Common myeloid progenitor, CD34-positive (primary cell): ENCODE measurements around the gene ABTB2.

Experiments
- CTCF ChIA-PET: fragments of 350-600 bp; sonication (Branson Sonifier 250); formaldehyde crosslinking; loops from one replicate; lab custom pipeline; 2021; ENCODE audit warnings: antibody characterized with exemption; lab: Charles Lee
- POLR2A ChIA-PET: fragments of 350-600 bp; sonication (Branson Sonifier 250); formaldehyde crosslinking; loops from one replicate; lab custom pipeline; 2021; ENCODE audit warnings: antibody characterized with exemption; lab: Charles Lee
- DNase-seq, 3 donors: peaks; one replicate each; pipeline versions ENCODE4 v3.0.0 to v3.0.0-alpha.2; 2013
- H3K27ac ChIP-seq, 2 experiments: 1 replicate in 1 of 2; 2 replicates in 1 of 2; pipeline ENCODE4 v1.7.0; 2013; ENCODE audit warnings: inconsistent platforms in 2 of 2, low read length in 2 of 2, mild to moderate bottlenecking in 2 of 2, low read depth in 1 of 2, moderate library complexity in 1 of 2; ENCODE audit not compliant: severe bottlenecking in 2 of 2, insufficient read depth in 1 of 2, poor library complexity in 1 of 2
- H3K27me3 ChIP-seq, 5 experiments: replicated peaks in 2 of 5; 1 replicate in 3 of 5; 2 replicates in 2 of 5; pipeline versions ENCODE4 v1.6.1 to v1.7.0; 2013; ENCODE audit warnings: low read length in 4 of 5, mild to moderate bottlenecking in 2 of 5, moderate library complexity in 2 of 5, inconsistent platforms in 1 of 5; ENCODE audit not compliant: insufficient read depth in 5 of 5, control insufficient read depth in 4 of 5
- H3K36me3 ChIP-seq, 4 experiments: 1 replicate in 2 of 4; 2 replicates in 2 of 4; pipeline versions ENCODE4 v1.6.1 to v1.7.0; 2013; ENCODE audit warnings: low read length in 3 of 4, control low read depth in 1 of 4, mild to moderate bottlenecking in 1 of 4; ENCODE audit not compliant: control insufficient read depth in 4 of 4, insufficient read depth in 4 of 4
- H3K4me1 ChIP-seq, 4 experiments: 1 replicate in 3 of 4; 2 replicates in 1 of 4; pipeline versions ENCODE4 v1.6.1 to v1.7.1; 2013; ENCODE audit warnings: low read length in 3 of 4, mild to moderate bottlenecking in 3 of 4, control low read depth in 1 of 4, inconsistent platforms in 1 of 4, moderate library complexity in 1 of 4; ENCODE audit not compliant: control insufficient read depth in 4 of 4, insufficient read depth in 4 of 4; ENCODE audit errors: control extremely low read depth in 1 of 4
- H3K4me3 ChIP-seq, 7 experiments: 1 replicate in 4 of 7; 2 replicates in 3 of 7; pipeline versions ENCODE4 v1.5.1 to v1.7.0; 2013; ENCODE audit warnings: mild to moderate bottlenecking in 7 of 7, low read length in 6 of 7, moderate library complexity in 6 of 7, inconsistent platforms in 2 of 7, low read depth in 2 of 7, control low read depth in 1 of 7; ENCODE audit not compliant: insufficient read depth in 4 of 7, control insufficient read depth in 1 of 7; ENCODE audit errors: extremely low read depth in 1 of 7
- H3K9me3 ChIP-seq, 5 experiments: 1 replicate in 4 of 5; 2 replicates in 1 of 5; pipeline versions ENCODE4 v1.6.1 to v1.7.1; 2013; ENCODE audit warnings: low read length in 4 of 5, mild to moderate bottlenecking in 2 of 5, inconsistent platforms in 1 of 5, low read depth in 1 of 5, moderate library complexity in 1 of 5; ENCODE audit not compliant: control insufficient read depth in 4 of 5, insufficient read depth in 2 of 5; ENCODE audit errors: control extremely low read depth in 1 of 5
- WGBS: methylation state at CpG from one replicate; pipeline ENCODE4 v1.1.5; 2013; ENCODE audit not compliant: insufficient coverage; 5-methylcytosine and 5-hydroxymethylcytosine counted together

The ABTB2 gene

GRCh38 chr11:34236572-34236971 lies 121.2 kb downstream of the ABTB2 start:
- Histone ChIP-seq H3K27ac (no peak overlapping the region), H3K9me3 (no peaks in the 10 kb centered on the region), H3K4me1 (peaks cover 0 to 10% (median 5%) of the 10 kb centered on the region in 4 experiments), H3K27me3 (no peaks in the 10 kb centered on the region), H3K4me3 (no peak overlapping the region), H3K36me3 (no peaks in the 10 kb centered on the region)
- WGBS, result 96% methylated on average over 7 of the region's 9 CpGs
- DNase-seq, result peak in 1 of 3 donors; percentile 30
- CTCF ChIA-PET, result interaction anchor here (1.8 kb wide), 1 partner anchor 13 kb away, joined by 6 read pairs; no protein-coding TSS in a partner anchor
- POLR2A ChIA-PET, result no interaction called here

- Histone ChIP-seq H3K4me3 (no peak overlapping the region), H3K9me3 (no peaks in the 10 kb centered on the region), H3K27me3 (no peaks in the 10 kb centered on the region), H3K4me1 (peaks cover 0 to 10% (median 5%) of the 10 kb centered on the region in 4 experiments), H3K27ac (no peak overlapping the region), H3K36me3 (no peaks in the 10 kb centered on the region)
- 97% methylated on average over 4 of the region's 7 CpGs for WGBS
- ChIA-PET CTCF (interaction anchor here (1.2 kb wide), 1 partner anchor 9 kb away, joined by 4 read pairs; no protein-coding TSS in a partner anchor), POLR2A (no interaction called here)
- no peak for DNase-seq
These were observed 122.2 kb downstream of the ABTB2 start for GRCh38 chr11:34235591-34236071.

GRCh38 chr11:34235189-34235588 lies 122.6 kb downstream of the ABTB2 start:
- Histone ChIP-seq H3K4me1 (peaks cover 0 to 10% (median 5%) of the 10 kb centered on the region in 4 experiments), H3K36me3 (no peaks in the 10 kb centered on the region), H3K9me3 (no peaks in the 10 kb centered on the region), H3K4me3 (no peak overlapping the region), H3K27me3 (no peaks in the 10 kb centered on the region), H3K27ac (no peak overlapping the region)
- ChIA-PET CTCF (interaction anchor here (1.2 kb wide), 1 partner anchor 9 kb away, joined by 4 read pairs; no protein-coding TSS in a partner anchor), POLR2A (no interaction called here)
- DNase-seq, result no peak
- WGBS, result 100% methylated on average over 1 of the region's 4 CpGs

GRCh38 chr11:34234086-34234740 lies 123.6 kb downstream of the ABTB2 start:
- Histone ChIP-seq H3K4me3 (no peak overlapping the region), H3K36me3 (no peaks in the 10 kb centered on the region), H3K4me1 (peaks cover 0 to 10% (median 5%) of the 10 kb centered on the region in 4 experiments), H3K27ac (no peak overlapping the region), H3K9me3 (no peaks in the 10 kb centered on the region), H3K27me3 (no peaks in the 10 kb centered on the region)
- POLR2A ChIA-PET, result interaction anchor here (0.6 to 0.7 kb wide), 2 partner anchors 9 to 43 kb away, joined by 3 to 6 read pairs; no protein-coding TSS in a partner anchor
- peak; percentile 76 to 96 (median 95) for DNase-seq
- CTCF ChIA-PET, result interaction anchor here (1.3 kb wide), 1 partner anchor 10 kb away, joined by 3 read pairs; no protein-coding TSS in a partner anchor
- 77% methylated on average over 7 of the region's 9 CpGs for WGBS

- no peak overlapping the region for H3K4me3 ChIP-seq
- no peaks in the 10 kb centered on the region for H3K27me3 ChIP-seq
- no peak overlapping the region for H3K27ac ChIP-seq
- peaks cover 0 to 10% (median 5%) of the 10 kb centered on the region in 4 experiments for H3K4me1 ChIP-seq
- ChIA-PET POLR2A (no interaction called here), CTCF (no interaction called here)
- H3K9me3 ChIP-seq, result no peaks in the 10 kb centered on the region
- 94% methylated on average over 2 of the region's 2 CpGs for WGBS
- no peaks in the 10 kb centered on the region for H3K36me3 ChIP-seq
- no peak for DNase-seq
These were observed 124.6 kb downstream of the ABTB2 start for GRCh38 chr11:34233215-34233614.

GRCh38 chr11:34232807-34233206 lies 125.0 kb downstream of the ABTB2 start:
- Histone ChIP-seq H3K27ac (no peak overlapping the region), H3K36me3 (no peaks in the 10 kb centered on the region), H3K9me3 (no peaks in the 10 kb centered on the region), H3K4me1 (peaks cover 0 to 10% (median 5%) of the 10 kb centered on the region in 4 experiments), H3K4me3 (no peak overlapping the region), H3K27me3 (no peaks in the 10 kb centered on the region)
- 88% methylated on average over 2 of the region's 4 CpGs for WGBS
- no peak for DNase-seq
- ChIA-PET CTCF (no interaction called here), POLR2A (no interaction called here)

GRCh38 chr11:34226210-34226609 lies 131.6 kb downstream of the ABTB2 start:
- H3K27me3 ChIP-seq, result no peaks in the 10 kb centered on the region
- ChIA-PET POLR2A (no interaction called here), CTCF (interaction anchor here (0.9 to 1.3 kb wide), 4 partner anchors 9 to 131 kb away, joined by 3 to 4 read pairs (median 4); partner anchors contain the start of gene ABTB2)
- WGBS, result 40% methylated on average over 1 of the region's 1 CpG
- H3K4me1 ChIP-seq, result peaks cover 0 to 6% (median 0%) of the 10 kb centered on the region in 4 experiments
- H3K27ac ChIP-seq, result no peak overlapping the region
- DNase-seq, result peak in 1 of 3 donors; percentile 32
- H3K36me3 ChIP-seq, result no peaks in the 10 kb centered on the region
- no peak overlapping the region for H3K4me3 ChIP-seq
- H3K9me3 ChIP-seq, result no peaks in the 10 kb centered on the region
